Measurements from ENCODE around the gene DAD1. TPM values are rescaled to one million over a fixed set of nuclear protein-coding genes. Genes with fewer than 3 reads are reported as not detected.

Gene DAD1
- total and polyA plus RNA-seq, 7 donors = 77.8 to 277 (median 118) TPM

DNA sequence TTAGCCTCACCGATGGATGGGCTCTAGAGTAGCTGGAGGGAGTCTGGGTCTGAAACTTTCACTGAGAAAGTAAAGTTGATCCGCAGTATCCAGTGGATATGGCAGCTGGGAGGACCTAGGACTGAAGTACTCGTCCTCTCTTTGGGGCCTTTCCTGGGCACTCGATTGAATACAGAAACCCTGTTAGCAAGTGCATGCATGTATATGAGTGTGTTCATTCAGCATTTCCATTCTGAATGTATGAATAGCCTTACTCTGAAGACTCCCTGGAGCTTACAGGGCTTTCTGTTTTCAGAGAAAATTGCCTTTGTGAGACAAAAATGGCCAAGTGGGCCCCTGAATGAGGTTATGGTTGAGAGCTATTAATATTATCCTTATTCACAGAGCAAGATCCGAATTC lies 62.8 kb downstream of the DAD1 start:
- Histone ChIP-seq H3K4me3 (no peak overlapping the region), H3K9me3 (no peaks in the 10 kb centered on the region), H3K27ac (no peak overlapping the region), H3K27me3 (ENCODE audit: insufficient read depth in 3 of 3, low read length in 2 of 3) (peaks cover 0 to 2% (median 0%) of the 10 kb centered on the region in 3 donors), H3K4me1 (no peaks in the 10 kb centered on the region), H3K36me3 (ENCODE audit: insufficient read depth in 1 of 2, low read depth in 1 of 2) (no peaks in the 10 kb centered on the region)
- intact Hi-C loops (cut with DNase I) = no loop called here
- ATAC-seq = no peak
- no peak for DNase-seq
- 83 to 90% (median 86%) methylated on average over 5 of the region's 5 CpGs for WGBS, 3 donors
- TF ChIP-seq, protein P1, sequence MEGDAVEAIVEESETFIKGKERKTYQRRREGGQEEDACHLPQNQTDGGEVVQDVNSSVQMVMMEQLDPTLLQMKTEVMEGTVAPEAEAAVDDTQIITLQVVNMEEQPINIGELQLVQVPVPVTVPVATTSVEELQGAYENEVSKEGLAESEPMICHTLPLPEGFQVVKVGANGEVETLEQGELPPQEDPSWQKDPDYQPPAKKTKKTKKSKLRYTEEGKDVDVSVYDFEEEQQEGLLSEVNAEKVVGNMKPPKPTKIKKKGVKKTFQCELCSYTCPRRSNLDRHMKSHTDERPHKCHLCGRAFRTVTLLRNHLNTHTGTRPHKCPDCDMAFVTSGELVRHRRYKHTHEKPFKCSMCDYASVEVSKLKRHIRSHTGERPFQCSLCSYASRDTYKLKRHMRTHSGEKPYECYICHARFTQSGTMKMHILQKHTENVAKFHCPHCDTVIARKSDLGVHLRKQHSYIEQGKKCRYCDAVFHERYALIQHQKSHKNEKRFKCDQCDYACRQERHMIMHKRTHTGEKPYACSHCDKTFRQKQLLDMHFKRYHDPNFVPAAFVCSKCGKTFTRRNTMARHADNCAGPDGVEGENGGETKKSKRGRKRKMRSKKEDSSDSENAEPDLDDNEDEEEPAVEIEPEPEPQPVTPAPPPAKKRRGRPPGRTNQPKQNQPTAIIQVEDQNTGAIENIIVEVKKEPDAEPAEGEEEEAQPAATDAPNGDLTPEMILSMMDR (IDR thresholded peaks at IDR 0.05) = no peak

DNA sequence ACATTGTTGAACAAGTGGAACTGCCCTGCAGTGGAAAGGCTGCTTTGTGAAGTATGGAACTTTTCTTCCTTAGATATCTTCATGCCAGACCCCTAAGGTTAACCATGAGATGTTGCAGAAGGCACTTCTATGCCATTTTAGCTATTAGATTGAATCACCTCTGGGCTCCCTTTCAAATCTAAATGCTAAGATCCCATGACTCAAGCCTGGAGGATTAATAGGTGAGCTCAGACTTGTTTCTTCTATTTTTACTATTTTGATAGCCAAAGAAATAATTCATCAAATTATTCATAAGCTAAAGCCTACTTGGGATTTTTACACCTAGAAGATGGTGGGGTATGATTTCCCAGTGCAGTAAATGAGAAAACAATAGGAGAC lies 64.3 kb downstream of the DAD1 start:
- no peaks in the 10 kb centered on the region for H3K36me3 ChIP-seq (ENCODE audit: insufficient read depth in 1 of 2, low read depth in 1 of 2)
- intact Hi-C loops (cut with DNase I) = no loop called here
- peaks cover 2% of the 10 kb centered on the region for H3K4me1 ChIP-seq
- H3K4me3 ChIP-seq = no peak overlapping the region
- no peak for DNase-seq
- H3K9me3 ChIP-seq = no peaks in the 10 kb centered on the region
- no peak for ATAC-seq
- no peak overlapping the region for H3K27ac ChIP-seq
- TF ChIP-seq, protein P1 (IDR thresholded peaks at IDR 0.05) = no peak
- no peaks in the 10 kb centered on the region for H3K27me3 ChIP-seq (ENCODE audit: insufficient read depth in 3 of 3, low read length in 2 of 3)

DNA sequence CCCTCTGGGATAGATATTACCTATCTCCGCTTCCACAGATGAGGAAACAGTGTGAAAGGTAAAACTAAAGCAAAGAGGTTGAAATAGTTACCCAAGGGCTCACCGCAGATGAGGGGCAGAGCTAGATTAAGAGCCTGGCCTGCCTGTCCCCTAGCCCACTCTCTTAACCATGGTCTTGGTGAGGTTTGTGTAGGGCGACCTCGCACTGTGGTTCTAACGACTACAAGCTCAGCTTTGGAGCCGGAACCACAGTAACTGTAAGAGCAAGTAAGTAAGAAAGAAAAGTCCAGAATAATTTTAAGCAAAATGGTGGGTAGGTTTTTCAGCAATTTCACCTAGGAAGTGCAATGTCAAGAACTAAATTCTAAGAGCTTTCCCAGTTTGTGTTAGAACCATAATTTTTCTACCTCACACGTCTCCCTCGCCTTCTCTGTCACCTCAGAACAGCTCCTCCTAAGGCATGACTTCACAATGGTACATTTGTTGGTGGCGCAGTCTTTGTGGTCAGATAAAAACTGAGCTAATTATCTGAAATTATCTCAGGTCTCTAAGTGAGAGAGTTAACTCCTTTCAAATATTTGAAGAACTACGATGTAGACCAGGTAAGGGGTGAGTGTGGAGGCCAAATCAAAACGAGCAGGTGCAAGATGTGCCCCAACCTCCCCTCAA lies 64.8 kb downstream of the DAD1 start:
- WGBS, 3 donors = 91 to 94% (median 93%) methylated on average over 11 of the region's 11 CpGs
- Histone ChIP-seq H3K4me3 (no peak overlapping the region), H3K36me3 (ENCODE audit: insufficient read depth in 1 of 2, low read depth in 1 of 2) (no peaks in the 10 kb centered on the region), H3K4me1 (peaks cover 2% of the 10 kb centered on the region), H3K27ac (no peak overlapping the region), H3K27me3 (ENCODE audit: insufficient read depth in 3 of 3, low read length in 2 of 3) (no peaks in the 10 kb centered on the region), H3K9me3 (no peaks in the 10 kb centered on the region)
- TF ChIP-seq, protein P1 (IDR thresholded peaks at IDR 0.05) = no peak
- intact Hi-C loops (cut with DNase I) = no loop called here
- DNase-seq (no peak), ATAC-seq (no peak)

DNA sequence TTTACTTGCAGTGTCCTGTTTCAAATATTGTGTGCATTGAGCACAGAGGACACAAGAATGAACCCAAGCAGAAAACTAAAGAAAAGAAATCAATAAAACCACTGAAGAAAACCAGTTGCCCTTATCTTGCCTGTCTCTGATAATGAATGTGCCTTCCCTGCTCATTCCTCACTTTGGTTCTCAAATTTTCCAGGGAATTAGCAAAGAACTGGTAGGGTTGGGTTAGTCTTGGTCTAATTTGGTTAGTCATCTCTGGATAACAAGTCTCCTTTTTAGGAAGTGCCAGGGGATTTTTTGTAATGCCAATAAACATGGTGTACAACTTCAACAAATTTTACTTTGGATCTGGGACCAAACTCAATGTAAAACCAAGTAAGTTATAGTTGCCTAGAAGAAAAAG lies 65.7 kb downstream of the DAD1 start:
- DNase-seq (no peak), ATAC-seq (no peak)
- Histone ChIP-seq H3K4me1 (peaks cover 2% of the 10 kb centered on the region), H3K27me3 (ENCODE audit: insufficient read depth in 3 of 3, low read length in 2 of 3) (no peaks in the 10 kb centered on the region), H3K9me3 (no peaks in the 10 kb centered on the region), H3K27ac (no peak overlapping the region), H3K4me3 (no peak overlapping the region), H3K36me3 (ENCODE audit: insufficient read depth in 1 of 2, low read depth in 1 of 2) (no peaks in the 10 kb centered on the region)
- intact Hi-C loops (cut with DNase I) = no loop called here
- TF ChIP-seq, protein P1 (IDR thresholded peaks at IDR 0.05) = no peak

DNA sequence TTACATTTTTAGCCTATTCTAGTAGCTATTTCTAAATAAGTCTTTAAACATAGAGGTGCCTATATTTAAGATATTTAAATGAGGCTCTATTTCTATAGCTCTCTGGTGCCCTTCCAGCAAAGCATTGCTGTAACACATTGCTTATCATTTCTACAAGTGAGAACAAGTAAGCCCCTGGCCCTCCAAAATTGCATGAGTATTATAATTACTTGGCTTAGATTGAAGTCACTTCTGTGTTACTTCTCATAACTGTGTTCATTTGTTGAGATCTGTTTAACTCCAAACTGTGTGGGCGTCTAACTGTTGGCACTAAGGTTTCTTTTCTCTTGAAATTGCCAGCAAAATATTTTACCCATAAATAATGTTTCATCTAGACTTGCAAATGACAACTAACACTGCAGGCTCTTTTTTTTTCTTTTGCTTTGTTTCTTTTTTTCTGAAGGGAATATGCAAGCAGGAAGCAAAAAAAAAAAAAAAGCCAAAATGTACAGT lies 66.5 kb downstream of the DAD1 start:
- no peaks in the 10 kb centered on the region for H3K27me3 ChIP-seq (ENCODE audit: insufficient read depth in 3 of 3, low read length in 2 of 3)
- H3K4me1 ChIP-seq = peaks cover 2% of the 10 kb centered on the region
- ATAC-seq (no peak), DNase-seq (no peak)
- H3K27ac ChIP-seq = no peak overlapping the region
- H3K4me3 ChIP-seq = no peak overlapping the region
- intact Hi-C loops (cut with DNase I) = no loop called here
- TF ChIP-seq, protein P1 (IDR thresholded peaks at IDR 0.05) = no peak
- no peaks in the 10 kb centered on the region for H3K36me3 ChIP-seq (ENCODE audit: insufficient read depth in 1 of 2, low read depth in 1 of 2)
- 67 to 77% (median 68%) methylated on average over 1 of the region's 1 CpG for WGBS, 3 donors
- H3K9me3 ChIP-seq = no peaks in the 10 kb centered on the region
